ENCODE measurements around the gene CADM2. TPM values are rescaled to one million over a fixed set of nuclear protein-coding genes. Genes with fewer than 3 reads are reported as not detected.

CADM2 gene
- total RNA-seq, 1 experiment from 2014 or later = 0.64 TPM

- POLR2A ChIA-PET = no interaction called here
- intact Hi-C loops (cut with micrococcal nuclease; ENCODE audit: unreplicated experiment) = loop anchor here (10.0 kb wide), 1 partner anchor 64 kb away; no protein-coding TSS in a partner anchor
- H3K27ac ChIP-seq (ENCODE audit: low read length) = no peak overlapping the region
- no peaks in the 10 kb centered on the region for H3K4me1 ChIP-seq (ENCODE audit: control insufficient read depth, insufficient read depth, low read length)
- TF ChIP-seq CTCF (IDR thresholded peaks at IDR 0.05) = no peak
- no peak for TF ChIP-seq SIN3A (IDR thresholded peaks at IDR 0.05; ENCODE audit: borderline replicate concordance, insufficient read depth, low read depth, low read length)
- no peak for TF ChIP-seq TCF7L2 (IDR thresholded peaks at IDR 0.05; ENCODE audit: low read depth, low read length)
- BruUV-seq (replicated peaks) = no TSS peak
- CTCF ChIA-PET = no interaction called here
- no peak for DNase-seq (ENCODE audit: low read depth, low spot score)
- H3K4me3 ChIP-seq (ENCODE audit: low read depth in 2 of 2, low read length in 2 of 2) = no peak overlapping the region
- in situ Hi-C loops (cut with HindIII; ENCODE audit: low pct_unique_long_range_greater_than_20kb, low sequenced_read_pairs) = no loop called here
- no peak for ATAC-seq
- no peaks in the 10 kb centered on the region for H3K9me3 ChIP-seq (ENCODE audit: control insufficient read depth, insufficient read depth, low read depth, low read length)
- no peaks in the 10 kb centered on the region for H3K27me3 ChIP-seq (ENCODE audit: control insufficient read depth, insufficient read depth, low read length)
- H3K36me3 ChIP-seq (ENCODE audit: control insufficient read depth, insufficient read depth, low read length) = no peaks in the 10 kb centered on the region
These were observed 411.6 kb downstream of the CADM2 start for GRCh38 chr3:85370341-85370740.

- Histone ChIP-seq H3K4me1 (ENCODE audit: control insufficient read depth, insufficient read depth, low read length) (no peaks in the 10 kb centered on the region), H3K27me3 (ENCODE audit: control insufficient read depth, insufficient read depth, low read length) (no peaks in the 10 kb centered on the region), H3K36me3 (ENCODE audit: control insufficient read depth, insufficient read depth, low read length) (no peaks in the 10 kb centered on the region), H3K27ac (ENCODE audit: low read length) (no peak overlapping the region), H3K9me3 (ENCODE audit: control insufficient read depth, insufficient read depth, low read depth, low read length) (no peaks in the 10 kb centered on the region), H3K4me3 (ENCODE audit: low read depth in 2 of 2, low read length in 2 of 2) (no peak overlapping the region)
- in situ Hi-C loops (cut with HindIII; ENCODE audit: low pct_unique_long_range_greater_than_20kb, low sequenced_read_pairs) (no loop called here), intact Hi-C loops (cut with micrococcal nuclease; ENCODE audit: unreplicated experiment) (loop anchor here (10.0 kb wide), 1 partner anchor 59 kb away; no protein-coding TSS in a partner anchor)
- ChIA-PET CTCF (no interaction called here), POLR2A (no interaction called here)
- ATAC-seq = no peak
- no TSS peak for BruUV-seq (replicated peaks)
- DNase-seq (ENCODE audit: low read depth, low spot score) = no peak
- TF ChIP-seq TCF7L2 (IDR thresholded peaks at IDR 0.05; ENCODE audit: low read depth, low read length) = no peak
- TF ChIP-seq REST (IDR thresholded peaks at IDR 0.05; ENCODE audit: insufficient read depth in 1 of 2, low read depth in 2 of 2, low read length in 1 of 2) = no peak
- TF ChIP-seq SIN3A (IDR thresholded peaks at IDR 0.05; ENCODE audit: borderline replicate concordance, insufficient read depth, low read depth, low read length) = no peak
- TF ChIP-seq CTCF (IDR thresholded peaks at IDR 0.05) = no peak
- no peak for TF ChIP-seq POLR2AphosphoS5 (IDR thresholded peaks at IDR 0.05; ENCODE audit: low read depth, low read length)
These were observed 417.3 kb downstream of the CADM2 start for GRCh38 chr3:85376131-85376530.
